GM19468 (cell line): ENCODE data around the gene RPL3.

ENCODE experiments used
- ATAC-seq: cut with Tn5 transposase; IDR thresholded peaks from one replicate; pipeline ENCODE4 v1.9.1; 2021; ENCODE audit warnings: mild to moderate bottlenecking, moderate library complexity, moderate number of reproducible peaks; ENCODE audit not compliant: unreplicated experiment; ENCODE audit errors: extremely low read depth

The RPL3 gene

GRCh38 chr22:39318507-39319283 is 728 bp downstream of the RPL3 start:
- ATAC-seq = no peak

- ATAC-seq = no peak
Measured at GRCh38 chr22:39317775-39318506, 1.5 kb downstream of the RPL3 start.

GRCh38 chr22:39317084-39317774 is 2.2 kb downstream of the RPL3 start:
- ATAC-seq = no peak

GRCh38 chr22:39316440-39317083 is 2.9 kb downstream of the RPL3 start:
- ATAC-seq = no peak

GRCh38 chr22:39315389-39315788 is 4.0 kb downstream of the RPL3 start:
- no peak for ATAC-seq

- ATAC-seq = no peak
Measured at GRCh38 chr22:39314251-39314971, 5.0 kb downstream of the RPL3 start.

- no peak for ATAC-seq
Measured at GRCh38 chr22:39313258-39314001, 6.0 kb downstream of the RPL3 start.

- ATAC-seq = no peak
Measured at GRCh38 chr22:39312410-39312809, 7.0 kb downstream of the RPL3 start.

- no peak for ATAC-seq
Measured at GRCh38 chr22:39311592-39312400, 7.6 kb downstream of the RPL3 start.

- no peak for ATAC-seq
Measured at GRCh38 chr22:39309881-39310714, 9.3 kb downstream of the RPL3 start.

- no peak for ATAC-seq
Measured at GRCh38 chr22:39309364-39309861, 10.0 kb downstream of the RPL3 start.

GRCh38 chr22:39308614-39309363 is 10.6 kb downstream of the RPL3 start:
- no peak for ATAC-seq

GRCh38 chr22:39306456-39307361 is 12.7 kb downstream of the RPL3 start:
- ATAC-seq = no peak

GRCh38 chr22:39303892-39304671 is 15.3 kb downstream of the RPL3 start:
- ATAC-seq = no peak

GRCh38 chr22:39303358-39303757 is 16.1 kb downstream of the RPL3 start:
- no peak for ATAC-seq
